Activated CD8-positive, alpha-beta memory T cell treated with anti-CD3 and anti-CD28 coated beads, Interleukin-2, amount 10 ng/mL, durations not matched to agents 7 days and 5 days (primary cell): Measurements from ENCODE around the gene TGIF1. TPM values are rescaled to one million over a fixed set of nuclear protein-coding genes. Genes with fewer than 3 reads are reported as not detected.

Experiments used
- ATAC-seq: fragments of 150-1000 bp; cut with Tn5 transposase; one replicate; pipeline ENCODE4 v1.10.0; 2021; ENCODE audit warnings: moderate library complexity
- CTCF ChIA-PET: fragments of 350-600 bp; sonication (Branson Sonifier 250); formaldehyde crosslinking; loops from one replicate; lab custom pipeline; 2021; ENCODE audit warnings: antibody characterized with exemption; lab: Charles Lee
- DNase-seq: peaks from one replicate; pipeline ENCODE4 v3.0.0-alpha.2; 2020
- H3K27ac Mint-ChIP-seq: one replicate; pipeline ENCODE4 v1.8.0; 2021; ENCODE audit warnings: mild to moderate bottlenecking, mixed read lengths
- H3K27me3 Mint-ChIP-seq: one replicate; pipeline ENCODE4 v1.8.0; 2021; ENCODE audit warnings: mixed read lengths
- H3K36me3 Mint-ChIP-seq: one replicate; pipeline ENCODE4 v1.8.0; 2021; ENCODE audit warnings: mild to moderate bottlenecking, mixed read lengths
- H3K4me1 Mint-ChIP-seq: one replicate; pipeline ENCODE4 v1.8.0; 2021; ENCODE audit warnings: mixed read lengths
- H3K4me3 Mint-ChIP-seq: one replicate; pipeline ENCODE4 v1.8.0; 2021; ENCODE audit warnings: mild to moderate bottlenecking, moderate library complexity, mixed read lengths
- H3K9me3 Mint-ChIP-seq: one replicate; pipeline ENCODE4 v1.8.0; 2022; ENCODE audit warnings: low read depth, mixed read lengths
- total RNA-seq, 2 experiments: library from RNA; stranded (reverse); gene quantifications; one replicate each; pipeline ENCODE4 v1.2.3, GENCODE V29; 2021

TGIF1 gene
- total RNA-seq, 2 experiments from 2014 or later = 9.7 to 19.0 TPM

DNA sequence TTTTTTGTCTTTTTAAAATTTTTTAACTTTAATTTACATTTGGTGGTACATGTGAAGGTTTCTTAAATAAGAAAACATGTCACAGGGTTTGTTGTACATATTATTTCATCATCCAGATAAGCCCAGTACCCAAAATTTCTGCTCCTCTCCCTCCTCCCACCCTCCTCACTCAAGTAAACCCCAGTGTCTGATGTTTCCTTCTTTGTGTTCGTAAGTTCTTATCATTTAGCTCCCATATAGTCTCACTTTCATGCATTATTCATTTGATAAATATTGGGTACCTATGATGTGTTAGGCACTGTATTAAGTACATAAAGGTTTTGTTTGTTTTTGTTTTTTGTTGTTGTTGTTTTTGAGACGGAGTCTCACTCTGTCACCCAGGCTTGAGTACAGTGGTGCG, 5.7 kb upstream of the TGIF1 start:
- H3K27ac Mint-ChIP-seq = no peak overlapping the region
- peaks cover 4% of the 10 kb centered on the region for H3K27me3 Mint-ChIP-seq
- CTCF ChIA-PET = interaction anchor here (0.9 kb wide), 1 partner anchor 222 kb away, joined by 3 read pairs; no protein-coding TSS in a partner anchor

DNA sequence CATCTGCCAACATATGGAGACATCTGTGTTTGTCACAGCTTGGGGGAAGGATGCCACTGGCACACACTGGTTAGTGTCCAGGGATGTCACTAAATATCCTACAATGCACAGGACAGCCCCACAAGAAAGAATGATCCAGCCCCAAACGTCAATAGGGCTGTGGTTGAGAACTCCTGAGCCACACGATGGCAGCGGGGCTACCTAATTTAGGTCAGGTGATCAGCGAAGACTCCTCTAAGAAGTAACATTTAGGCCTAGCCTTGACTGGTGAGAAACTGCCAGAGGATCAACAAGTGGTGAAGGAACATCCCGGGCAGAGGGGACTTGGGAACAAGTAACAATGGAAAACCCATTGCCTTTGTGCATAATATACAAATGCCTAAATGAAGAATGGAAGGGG, 5.0 kb upstream of the TGIF1 start:
- no peak for DNase-seq
- Mint-ChIP-seq H3K27me3 (peaks cover 4% of the 10 kb centered on the region), H3K27ac (no peak overlapping the region), H3K9me3 (no peaks in the 10 kb centered on the region), H3K4me1 (peaks cover 18% of the 10 kb centered on the region), H3K4me3 (no peak overlapping the region), H3K36me3 (no peaks in the 10 kb centered on the region)
- no peak for ATAC-seq
- CTCF ChIA-PET = interaction anchor here (4.5 kb wide), 1 partner anchor 150 kb away, joined by 22 read pairs; no protein-coding TSS in a partner anchor

More for the DNA sequence above, 5.7 kb upstream of the TGIF1 start:
- Mint-ChIP-seq H3K4me1 (peaks cover 18% of the 10 kb centered on the region), H3K9me3 (no peaks in the 10 kb centered on the region), H3K4me3 (no peak overlapping the region), H3K36me3 (no peaks in the 10 kb centered on the region)
- DNase-seq (no peak), ATAC-seq (no peak)

DNA sequence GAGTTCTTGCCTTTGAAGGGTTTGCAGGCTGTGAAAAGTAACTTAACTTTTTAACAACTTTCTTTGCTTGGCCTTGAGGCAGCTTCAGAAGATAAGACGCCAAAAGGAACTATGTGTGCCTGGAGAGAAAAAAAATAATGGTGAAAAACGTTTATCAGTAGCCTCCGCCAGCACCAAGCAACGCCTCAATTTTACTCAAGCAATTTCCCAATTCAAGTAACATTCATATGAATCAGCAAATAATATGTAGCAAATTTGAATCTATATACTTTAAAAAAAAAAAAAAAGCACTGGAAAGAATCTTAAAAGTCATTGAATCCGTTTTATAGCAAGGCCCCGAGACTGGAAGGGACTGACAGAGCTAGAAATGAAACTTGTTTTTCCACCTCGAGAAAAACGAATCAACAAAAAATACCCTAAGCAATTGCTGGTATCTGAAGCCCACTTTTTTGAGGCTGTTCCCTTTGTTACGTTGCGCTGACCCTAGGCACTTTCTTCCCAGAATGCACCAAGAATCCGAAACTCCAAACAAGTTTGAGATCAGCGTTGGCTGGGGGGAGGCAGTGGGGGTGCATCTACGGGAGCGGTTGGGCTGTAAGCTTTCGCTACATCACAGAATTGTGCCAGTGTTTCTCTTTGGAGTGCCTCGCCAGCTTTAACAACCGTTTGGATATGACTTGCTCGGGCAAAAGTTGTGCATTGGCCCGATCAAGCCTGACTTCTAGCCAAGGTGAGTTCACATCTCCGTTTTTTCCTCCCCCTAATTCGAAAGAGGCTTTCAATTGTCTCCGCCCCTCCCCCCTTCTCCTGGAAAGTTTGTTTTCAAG, 2.7 kb upstream of the TGIF1 start:
- no peak for ATAC-seq
- DNase-seq = peak; percentile 51
- CTCF ChIA-PET = interaction anchor here (0.7 to 4.5 kb wide), 13 partner anchors 7 to 324 kb away, joined by 3 to 22 read pairs (median 6); no protein-coding TSS in a partner anchor
- no peaks in the 10 kb centered on the region for H3K9me3 Mint-ChIP-seq
- no peaks in the 10 kb centered on the region for H3K36me3 Mint-ChIP-seq
- H3K27me3 Mint-ChIP-seq = no peaks in the 10 kb centered on the region
- peak overlapping the region; percentile 97 for H3K27ac Mint-ChIP-seq
- peaks cover 23% of the 10 kb centered on the region for H3K4me1 Mint-ChIP-seq
- peak overlapping the region; percentile 87 for H3K4me3 Mint-ChIP-seq

DNA sequence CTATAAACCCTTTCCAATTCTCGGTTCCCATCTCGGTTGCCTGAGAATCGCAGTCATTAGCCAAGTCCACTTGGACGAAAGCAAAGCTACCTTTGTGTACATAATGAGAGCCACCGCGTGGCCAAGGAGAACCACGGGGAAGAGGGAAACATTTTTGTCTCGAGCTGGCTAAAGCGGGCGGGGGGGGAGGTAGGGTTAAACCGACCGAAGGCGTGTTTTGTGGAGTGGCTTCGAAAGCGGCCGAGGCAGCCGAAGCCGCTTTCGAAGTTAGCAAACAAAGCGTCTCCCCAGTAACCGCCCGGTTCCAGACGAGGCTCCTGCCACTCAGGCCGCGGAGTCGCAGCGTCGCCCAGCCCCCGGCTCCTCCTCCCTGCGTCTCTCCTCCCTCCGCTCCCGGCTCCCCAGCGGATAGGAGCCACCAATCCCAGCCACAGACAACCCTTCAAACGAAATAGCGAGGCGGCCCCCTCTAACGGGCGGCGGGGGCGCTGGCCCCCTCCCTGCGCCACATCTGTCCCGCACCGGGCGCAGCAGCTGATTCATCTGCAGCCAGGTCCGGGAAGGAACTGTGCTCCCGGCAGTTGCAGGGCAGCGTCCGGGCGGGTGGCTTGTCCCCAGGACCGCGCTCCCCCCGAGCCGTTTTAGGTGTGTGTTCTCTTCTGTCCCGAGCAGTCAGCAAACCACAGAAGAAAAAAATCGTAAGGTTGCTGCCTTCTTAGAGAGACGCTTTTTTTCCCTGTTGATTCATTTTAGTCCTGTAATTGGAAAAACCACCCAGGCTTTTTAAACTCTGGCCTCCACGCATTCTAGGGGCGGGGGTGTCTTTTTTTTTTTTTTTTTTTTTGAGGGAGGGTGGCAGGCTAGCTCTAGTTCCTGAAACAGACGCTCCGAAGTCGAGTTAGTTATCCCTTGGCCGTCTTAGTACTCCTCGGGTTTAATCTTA, 1.8 kb upstream of the TGIF1 start:
- no peaks in the 10 kb centered on the region for H3K36me3 Mint-ChIP-seq

DNA sequence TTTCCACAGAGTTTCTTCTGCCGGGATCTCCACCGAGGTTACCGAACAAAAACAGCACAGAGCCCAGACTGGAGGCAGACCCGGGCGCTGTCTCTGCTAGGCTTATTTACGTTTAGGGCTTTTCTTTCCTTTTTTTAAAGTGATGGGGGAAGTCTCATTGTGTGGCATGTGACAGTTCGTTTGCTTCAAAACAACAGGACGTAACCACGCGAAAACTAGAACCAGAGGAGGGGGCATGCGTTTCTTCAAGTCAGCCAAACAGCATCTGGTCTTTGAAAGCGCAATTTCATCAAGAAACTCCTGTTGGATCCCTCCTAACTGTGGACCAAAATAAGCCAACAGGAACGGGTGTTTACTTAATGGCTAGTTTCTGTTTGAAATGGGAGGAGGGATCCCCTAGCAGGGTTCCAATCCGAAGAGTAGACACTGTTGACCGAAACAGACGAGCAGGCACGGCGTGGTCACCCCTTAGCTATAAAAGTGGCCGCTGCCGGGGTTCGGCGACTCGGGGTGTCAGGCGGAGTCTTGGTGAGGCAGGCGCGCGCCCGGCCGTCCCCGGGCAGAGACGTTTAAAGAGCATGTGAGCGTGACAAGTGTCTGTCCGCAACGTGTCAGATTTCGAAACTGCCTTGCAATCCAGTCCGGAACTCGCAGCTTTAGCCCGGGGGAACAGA, 997 bp upstream of the TGIF1 start:
- ATAC-seq = peak; percentile 52
- Mint-ChIP-seq H3K27ac (peak overlapping the region; percentile 97), H3K4me3 (peak overlapping the region; percentile 87), H3K9me3 (no peaks in the 10 kb centered on the region), H3K4me1 (peaks cover 37% of the 10 kb centered on the region), H3K27me3 (no peaks in the 10 kb centered on the region), H3K36me3 (no peaks in the 10 kb centered on the region)
- CTCF ChIA-PET = interaction anchor here (1.4 to 4.5 kb wide), 4 partner anchors 9 to 217 kb away, joined by 6 to 22 read pairs (median 8); no protein-coding TSS in a partner anchor
- peak; percentile 90 for DNase-seq

More for the DNA sequence above, 1.8 kb upstream of the TGIF1 start:
- Mint-ChIP-seq H3K27ac (peak overlapping the region; percentile 97), H3K9me3 (no peaks in the 10 kb centered on the region), H3K27me3 (no peaks in the 10 kb centered on the region), H3K4me3 (peak overlapping the region; percentile 87), H3K4me1 (peaks cover 31% of the 10 kb centered on the region)
- peak; percentile 68 for ATAC-seq
- DNase-seq = peak; percentile 91
- CTCF ChIA-PET = interaction anchor here (0.7 to 4.5 kb wide), 12 partner anchors 10 to 323 kb away, joined by 3 to 22 read pairs (median 6); no protein-coding TSS in a partner anchor

DNA sequence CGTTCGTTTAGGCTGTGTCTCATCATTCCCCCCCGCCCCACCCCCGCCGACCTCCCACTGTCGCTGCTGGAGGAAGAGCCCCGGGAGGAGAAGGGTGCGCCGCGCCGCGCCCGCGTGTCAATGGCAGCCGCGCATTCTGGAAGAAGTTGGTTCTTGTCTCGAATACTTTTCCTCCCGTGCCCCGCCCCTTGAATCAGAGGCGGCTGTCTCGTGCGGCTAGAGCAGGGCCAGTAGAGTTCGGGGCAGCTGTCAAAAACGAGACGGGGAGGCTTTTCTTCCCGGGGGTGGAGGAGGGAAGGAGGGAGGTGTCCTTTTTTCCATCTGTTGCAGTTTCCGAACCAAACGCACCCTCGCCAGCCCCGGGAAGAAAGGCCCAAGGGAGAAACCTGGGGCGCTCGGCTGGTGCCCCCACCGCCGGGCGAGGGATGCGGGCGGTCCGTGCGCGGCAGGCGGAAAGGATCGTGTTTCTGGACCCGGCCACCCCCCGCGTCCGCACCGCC, 410 bp upstream of the TGIF1 start:
- DNase-seq = no peak
- Mint-ChIP-seq H3K4me1 (peaks cover 39% of the 10 kb centered on the region), H3K27me3 (no peaks in the 10 kb centered on the region), H3K9me3 (no peaks in the 10 kb centered on the region), H3K27ac (peak overlapping the region; percentile 97), H3K36me3 (no peaks in the 10 kb centered on the region), H3K4me3 (peak overlapping the region; percentile 87)
- CTCF ChIA-PET = interaction anchor here (1.4 to 4.5 kb wide), 3 partner anchors 9 to 217 kb away, joined by 6 to 22 read pairs (median 6); no protein-coding TSS in a partner anchor
- ATAC-seq = peak; percentile 17

DNA sequence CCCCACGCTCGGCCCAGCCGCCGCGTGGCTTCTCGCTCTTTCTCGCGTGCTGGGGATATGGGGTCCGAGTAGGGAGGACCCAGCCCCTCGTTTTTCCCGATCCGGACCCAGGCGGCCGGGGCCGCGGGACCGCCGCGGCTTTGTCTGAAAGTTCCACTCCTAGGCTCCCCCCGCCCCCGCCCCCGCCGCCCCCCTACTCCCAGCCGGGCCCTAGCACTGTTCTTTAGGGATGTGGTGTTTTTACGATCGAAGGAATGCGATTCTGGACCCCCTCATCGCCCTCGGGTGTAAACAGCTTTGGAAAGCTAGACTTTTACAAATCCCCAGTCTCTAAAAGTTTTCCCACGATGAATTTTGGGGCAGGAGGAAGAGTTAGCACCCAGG, 819 bp downstream of the TGIF1 start:
- ATAC-seq (no peak), DNase-seq (no peak)
- H3K27ac Mint-ChIP-seq = peak overlapping the region; percentile 84
- CTCF ChIA-PET = interaction anchor here (0.9 to 5.3 kb wide), 6 partner anchors 126 to 215 kb away, joined by 3 to 50 read pairs (median 4); partner anchors contain the start of gene MYL12A
- H3K36me3 Mint-ChIP-seq = no peaks in the 10 kb centered on the region
- no peaks in the 10 kb centered on the region for H3K27me3 Mint-ChIP-seq
- peak overlapping the region; percentile 87 for H3K4me3 Mint-ChIP-seq
- no peaks in the 10 kb centered on the region for H3K9me3 Mint-ChIP-seq
- H3K4me1 Mint-ChIP-seq = peaks cover 44% of the 10 kb centered on the region

DNA sequence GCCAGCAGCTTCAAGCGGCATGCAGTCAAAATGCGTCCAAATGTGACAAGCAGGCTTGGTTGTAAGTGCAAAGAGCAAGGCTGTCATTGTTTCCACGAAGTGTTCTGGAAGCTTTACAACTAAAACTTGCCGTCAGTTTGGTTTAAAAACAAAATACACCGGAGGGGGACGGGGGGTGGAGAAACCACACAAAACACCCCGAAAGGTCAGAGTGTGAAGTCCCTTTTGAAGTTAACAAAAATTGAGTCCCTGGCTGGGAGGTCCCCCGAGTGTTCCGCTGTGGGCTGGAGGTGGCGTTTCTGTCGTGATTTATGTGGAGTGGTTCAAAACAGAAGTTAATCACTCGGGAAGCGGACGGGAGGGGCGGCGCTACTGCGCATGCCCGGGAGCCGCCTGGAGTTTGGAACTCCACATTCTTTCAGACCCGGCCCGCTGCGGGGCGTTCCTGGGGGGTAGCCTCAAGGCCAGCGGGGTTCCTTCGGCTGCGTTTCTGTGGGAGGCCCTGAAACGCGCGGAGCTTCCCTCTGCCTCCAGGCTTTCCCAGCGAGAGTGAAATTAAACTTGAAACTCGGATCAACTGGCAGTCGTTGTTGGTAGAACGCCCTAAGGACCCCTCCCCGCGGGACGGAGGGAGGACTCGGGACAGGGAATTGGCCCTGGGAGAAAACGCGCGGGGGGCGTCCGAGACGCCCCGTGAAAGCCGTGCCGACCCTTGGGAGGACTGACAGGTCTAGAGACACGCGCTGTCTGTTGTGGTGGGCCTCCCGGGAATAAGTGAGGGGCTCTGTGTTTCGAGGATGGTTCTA, 1.4 kb downstream of the TGIF1 start:
- Mint-ChIP-seq H3K36me3 (peaks cover 2% of the 10 kb centered on the region), H3K9me3 (no peaks in the 10 kb centered on the region), H3K4me1 (peaks cover 46% of the 10 kb centered on the region), H3K4me3 (peak overlapping the region; percentile 87), H3K27me3 (no peaks in the 10 kb centered on the region), H3K27ac (peak overlapping the region; percentile 84)
- ATAC-seq (no peak), DNase-seq (peak; percentile 81)
- CTCF ChIA-PET = interaction anchor here (0.9 to 5.3 kb wide), 11 partner anchors 11 to 214 kb away, joined by 3 to 50 read pairs (median 4); partner anchors contain the start of gene MYL12A

DNA sequence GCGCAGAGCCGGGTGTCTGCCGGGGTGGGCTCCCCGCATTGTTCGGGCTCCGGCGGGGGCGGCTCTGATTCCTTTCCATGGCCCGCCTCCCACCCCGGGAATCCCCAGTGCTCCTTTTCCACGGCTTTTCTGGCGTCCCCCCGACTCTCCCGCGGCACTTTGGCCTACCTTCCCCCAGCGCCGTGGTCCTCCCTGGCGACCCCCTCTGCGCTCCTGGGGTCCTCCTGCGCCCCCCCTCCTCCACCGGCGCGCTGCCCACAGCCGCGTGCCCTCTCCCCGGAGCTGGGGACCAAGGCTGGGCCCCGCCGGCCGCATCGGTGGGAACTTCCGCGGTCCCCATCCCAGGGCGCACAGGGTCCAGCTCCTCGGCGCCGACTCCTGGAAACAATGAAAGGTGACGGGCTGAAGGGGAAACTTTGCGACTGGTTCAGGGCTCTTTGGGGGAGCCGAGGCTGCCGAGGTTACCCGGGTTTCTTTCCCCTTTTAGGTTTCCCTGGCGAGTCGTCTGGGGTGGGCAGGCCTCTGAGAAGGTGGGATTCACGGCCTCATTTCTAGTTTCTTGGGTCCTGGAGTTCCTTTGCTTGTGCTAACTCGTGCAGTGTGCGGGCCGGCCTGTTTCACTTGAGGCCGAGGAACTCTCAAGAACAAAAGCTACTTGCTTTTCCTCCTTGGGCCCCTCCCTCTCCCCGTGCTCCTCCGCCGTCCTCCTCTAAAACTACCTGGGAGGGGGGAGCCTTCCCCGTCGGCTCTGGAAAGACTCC, 2.2 kb downstream of the TGIF1 start:
- H3K4me3 Mint-ChIP-seq = peak overlapping the region; percentile 87
- H3K27ac Mint-ChIP-seq = peak overlapping the region; percentile 84
- peaks cover 47% of the 10 kb centered on the region for H3K4me1 Mint-ChIP-seq
- CTCF ChIA-PET = interaction anchor here (0.8 to 5.3 kb wide), 15 partner anchors 10 to 213 kb away, joined by 3 to 50 read pairs (median 4); no protein-coding TSS in a partner anchor
- no peaks in the 10 kb centered on the region for H3K9me3 Mint-ChIP-seq
- DNase-seq (no peak), ATAC-seq (no peak)
- H3K36me3 Mint-ChIP-seq = peaks cover 6% of the 10 kb centered on the region
- no peaks in the 10 kb centered on the region for H3K27me3 Mint-ChIP-seq

DNA sequence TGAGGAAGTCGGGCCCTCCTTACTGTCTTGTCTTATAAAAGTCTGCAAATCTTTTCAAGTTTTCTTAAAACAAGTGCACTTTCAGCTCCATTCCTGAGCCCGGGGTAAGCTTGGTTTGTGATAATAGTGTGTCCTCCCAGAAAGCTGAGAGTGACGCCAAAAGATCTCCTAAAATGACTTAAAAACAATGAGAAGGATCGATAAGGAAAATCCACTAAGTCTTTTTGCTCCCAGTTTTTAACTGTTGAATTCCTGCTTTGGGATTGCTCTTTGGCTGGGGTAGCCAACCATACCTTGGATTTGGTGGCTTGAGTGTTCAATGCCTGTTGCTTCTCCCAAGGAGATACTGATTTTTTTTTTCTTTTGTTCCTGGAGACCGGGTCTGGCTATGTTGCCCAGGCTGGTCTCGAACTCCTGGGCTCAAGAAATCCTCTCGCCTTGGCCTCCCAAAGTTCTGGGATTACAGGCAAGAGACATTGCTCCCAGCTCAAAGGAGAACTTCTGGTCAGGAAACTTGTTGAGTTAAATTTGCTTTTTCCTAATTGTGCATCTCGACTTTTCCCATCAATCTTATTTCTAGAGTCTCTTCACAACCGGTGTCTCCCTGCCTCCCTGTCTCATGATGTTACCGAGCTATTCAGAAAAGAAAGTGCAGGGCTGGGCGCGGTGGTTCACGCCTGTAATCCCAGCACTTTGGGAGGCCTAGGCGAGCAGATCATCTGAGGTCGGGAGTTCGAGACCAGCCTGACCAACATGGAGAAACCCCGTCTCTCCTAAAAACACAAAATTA, 3.0 kb downstream of the TGIF1 start:
- peak overlapping the region; percentile 87 for H3K4me3 Mint-ChIP-seq
- H3K4me1 Mint-ChIP-seq = peaks cover 45% of the 10 kb centered on the region
- CTCF ChIA-PET = interaction anchor here (0.8 to 5.3 kb wide), 24 partner anchors 9 to 212 kb away, joined by 3 to 50 read pairs (median 4); no protein-coding TSS in a partner anchor
- H3K9me3 Mint-ChIP-seq = no peaks in the 10 kb centered on the region
- H3K27me3 Mint-ChIP-seq = no peaks in the 10 kb centered on the region
- peak overlapping the region; percentile 84 for H3K27ac Mint-ChIP-seq
- no peak for DNase-seq
- no peak for ATAC-seq
- peaks cover 13% of the 10 kb centered on the region for H3K36me3 Mint-ChIP-seq
